T follicular helper cell (primary cell): ENCODE results near the gene SGK1.
"Not testable (repeated sequence)": the region's sequence is repeated elsewhere in the genome, so short reads cannot be mapped to it uniquely, and the experiment has no call there.

ENCODE experiments used
- DNase-seq: peaks from one replicate; pipeline ENCODE4 v3.0.0-alpha.2; 2020; ENCODE audit warnings: low read depth

The SGK1 gene

DNA sequence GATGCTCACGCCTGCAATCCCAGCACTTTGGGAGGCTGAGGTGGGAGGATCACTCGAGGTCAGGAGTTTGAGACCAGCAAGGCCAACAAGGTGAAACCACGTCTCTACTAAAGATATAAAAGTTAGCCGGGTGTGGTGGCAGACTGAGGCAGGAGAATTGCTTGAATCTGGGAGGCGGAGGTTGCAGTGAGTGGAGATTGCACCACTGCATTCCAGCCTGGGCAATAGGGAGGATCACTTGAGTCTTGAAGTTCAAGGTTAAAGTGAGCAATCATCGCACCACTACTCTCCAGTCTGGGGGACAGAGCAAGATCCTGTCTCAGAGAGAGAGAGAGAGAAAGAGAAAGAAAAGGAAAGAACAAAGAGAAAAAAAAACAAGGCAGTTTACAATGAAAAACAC, 13.5 kb downstream of the SGK1 start:
- not testable (repeated sequence) for DNase-seq

- no peak for DNase-seq
These were observed 14.0 kb downstream of the SGK1 start for GRCh38 chr6:134303891-134304290.

- DNase-seq, result no peak
These were observed 18.7 kb downstream of the SGK1 start for GRCh38 chr6:134299236-134299635.

DNA sequence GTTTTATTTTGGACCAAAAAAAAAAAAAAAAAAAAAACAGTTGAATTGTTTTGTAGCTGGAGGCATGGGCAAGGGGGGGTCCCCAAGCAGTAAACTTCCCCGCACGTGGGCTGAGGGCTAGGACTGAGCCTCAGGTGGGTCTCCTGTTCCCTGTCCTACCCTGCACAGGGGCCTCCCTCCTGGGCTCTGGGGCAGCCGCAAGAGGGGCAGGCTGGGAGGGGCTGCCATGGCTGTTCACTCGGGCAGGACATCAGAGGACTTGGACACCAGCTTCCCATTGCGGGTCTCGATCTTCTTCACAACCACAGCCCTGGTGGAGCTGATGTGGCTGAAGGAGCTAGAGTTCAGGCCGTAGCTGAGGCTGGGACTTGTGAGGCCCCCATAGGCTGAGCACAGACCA, 21.1 kb downstream of the SGK1 start:
- DNase-seq, result no peak

- DNase-seq, result no peak
These were observed 21.9 kb downstream of the SGK1 start for GRCh38 chr6:134295953-134296553.

- DNase-seq, result no peak
These were observed 24.2 kb downstream of the SGK1 start for GRCh38 chr6:134293659-134294161.

GRCh38 chr6:134291156-134291555, 26.8 kb downstream of the SGK1 start:
- DNase-seq, result no peak

GRCh38 chr6:134289204-134289575, 28.7 kb downstream of the SGK1 start:
- no peak for DNase-seq

DNA sequence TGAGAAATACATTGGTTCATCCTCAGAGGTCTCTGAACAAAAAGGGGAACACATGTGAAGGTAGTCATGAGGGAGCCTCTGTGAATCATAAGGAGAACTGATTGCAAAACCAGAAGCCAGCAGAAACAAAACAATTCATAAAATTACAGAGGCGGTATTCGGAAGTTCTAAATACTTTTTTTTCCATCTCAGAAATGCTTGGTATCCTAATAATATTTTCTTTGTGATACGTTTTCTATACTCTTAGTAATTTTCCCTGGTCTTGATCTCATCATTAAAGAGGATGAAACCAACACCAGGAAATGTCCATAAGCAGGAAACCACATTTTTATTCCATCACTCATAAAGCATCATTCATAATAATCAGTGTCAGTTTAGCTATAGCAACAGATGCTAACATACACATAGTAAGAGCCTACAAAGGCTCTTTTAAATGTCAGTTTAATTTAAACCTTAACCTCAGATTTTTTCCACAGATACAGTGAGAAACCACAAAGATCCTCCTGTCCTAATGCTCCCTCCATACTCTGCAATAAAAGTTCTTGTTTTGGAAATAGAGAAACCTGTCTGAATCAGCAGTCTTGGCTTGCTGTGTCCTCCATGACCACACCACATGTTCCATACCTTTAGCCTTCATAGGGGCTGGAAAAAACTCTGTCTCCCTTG, 29.2 kb downstream of the SGK1 start:
- DNase-seq, result no peak

DNA sequence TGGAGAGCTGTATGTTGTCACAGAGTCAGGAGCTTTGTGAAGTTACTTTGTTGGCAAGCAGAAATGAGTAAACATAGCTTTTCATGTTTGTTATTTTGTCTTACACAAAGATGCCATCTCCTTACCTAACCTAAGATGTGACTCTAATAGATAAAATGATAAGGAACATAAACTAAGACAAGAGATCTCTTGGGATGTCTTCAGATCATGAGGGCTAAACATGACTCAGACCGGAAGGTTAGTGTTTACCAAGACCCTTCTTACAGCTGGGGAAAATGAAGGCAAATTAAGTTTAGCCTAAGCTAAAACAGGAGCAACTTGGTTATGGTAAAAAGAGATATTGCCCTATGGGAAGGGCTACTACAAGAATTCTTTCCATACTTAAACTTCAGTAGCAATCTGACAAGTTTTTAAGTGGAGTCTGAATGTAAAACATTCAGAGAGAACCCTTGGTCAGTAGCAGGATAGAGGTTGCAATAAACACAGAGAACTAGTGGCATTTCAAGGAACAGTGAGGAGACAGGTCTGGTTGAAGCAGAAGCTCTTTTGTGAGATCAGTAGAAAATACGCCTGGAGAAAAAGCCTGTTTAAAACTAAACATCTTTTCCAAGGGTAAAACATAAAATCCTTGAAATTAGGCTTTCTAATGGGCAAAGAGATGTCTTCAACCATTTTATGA, 29.9 kb downstream of the SGK1 start:
- no peak for DNase-seq

- DNase-seq, result no peak
These were observed 35.1 kb downstream of the SGK1 start for GRCh38 chr6:134282816-134283215.

GRCh38 chr6:134281388-134281787, 36.5 kb downstream of the SGK1 start:
- no peak for DNase-seq

GRCh38 chr6:134278000-134278399, 39.9 kb downstream of the SGK1 start:
- DNase-seq, result no peak

DNA sequence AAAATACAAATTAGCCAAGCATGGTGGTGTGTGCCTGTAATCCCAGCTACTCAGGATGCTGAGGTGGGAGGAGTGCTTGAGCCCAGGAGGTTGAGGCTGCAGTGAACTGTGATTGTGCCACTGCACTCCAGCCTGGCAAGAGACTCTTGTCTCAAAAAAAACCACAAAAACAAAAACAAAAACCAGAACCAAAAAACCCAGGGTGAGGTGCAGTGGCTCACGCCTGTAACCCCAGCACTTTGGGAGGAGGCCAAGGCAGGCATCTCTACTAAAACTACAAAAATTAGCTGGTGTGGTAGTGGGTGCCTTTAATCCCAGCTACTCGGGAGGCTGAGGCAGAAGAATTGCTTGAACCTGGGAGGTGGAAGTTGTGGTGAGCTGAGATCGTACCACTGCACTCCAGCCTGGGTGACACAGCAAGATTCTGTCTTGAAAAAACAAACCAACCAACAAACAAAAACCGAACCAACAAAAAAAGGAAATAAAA, 41.0 kb downstream of the SGK1 start:
- not testable (repeated sequence) for DNase-seq

GRCh38 chr6:134272374-134272773, 45.5 kb downstream of the SGK1 start:
- no peak for DNase-seq

GRCh38 chr6:134267917-134268361, 50.0 kb downstream of the SGK1 start:
- DNase-seq, result no peak

DNA sequence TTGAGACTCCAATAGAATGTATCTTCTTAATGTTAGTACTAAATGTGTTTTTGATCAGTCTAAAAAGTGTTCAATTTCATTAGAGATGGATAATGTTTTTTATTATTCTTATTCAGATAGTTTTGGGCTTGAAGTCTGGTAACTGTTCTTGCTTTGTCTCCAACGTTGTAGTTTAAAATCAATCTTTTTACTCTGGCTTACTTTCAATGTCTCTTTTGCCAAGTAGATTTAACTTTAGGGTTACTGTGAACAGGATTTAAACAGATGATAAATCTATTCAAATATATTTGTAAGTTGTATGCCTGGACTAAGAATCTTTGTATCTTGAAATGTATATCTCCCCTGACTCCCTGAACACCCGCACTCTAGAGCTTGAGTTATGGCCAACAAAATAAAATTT, 51.1 kb downstream of the SGK1 start:
- no peak for DNase-seq

DNA sequence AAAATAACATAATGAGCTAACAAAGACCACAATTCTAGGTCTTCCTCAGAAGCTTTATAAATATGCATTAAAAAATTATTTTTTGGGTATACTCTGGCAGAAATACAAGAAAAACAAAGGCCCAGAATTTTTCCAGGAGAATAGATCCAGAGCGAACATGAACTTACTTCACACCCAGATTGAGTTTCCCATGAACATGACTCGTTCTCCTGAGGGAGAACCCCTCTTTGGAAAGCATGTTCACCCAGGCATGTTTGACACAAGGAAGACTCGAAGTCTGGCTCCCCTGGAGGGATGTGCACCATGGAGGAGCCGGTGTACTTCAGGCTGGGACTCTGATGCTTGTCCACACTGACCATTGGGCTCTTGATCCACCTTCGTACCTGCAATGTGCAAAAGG, 56.1 kb downstream of the SGK1 start:
- DNase-seq, result no peak

GRCh38 chr6:134258849-134259306, 59.0 kb downstream of the SGK1 start:
- no peak for DNase-seq

- no peak for DNase-seq
These were observed 60.4 kb downstream of the SGK1 start for GRCh38 chr6:134257516-134257915.

- DNase-seq, result no peak
These were observed 61.0 kb downstream of the SGK1 start for GRCh38 chr6:134256862-134257261.

GRCh38 chr6:134255280-134255679, 62.6 kb downstream of the SGK1 start:
- DNase-seq, result not testable (repeated sequence)

GRCh38 chr6:134254118-134254517, 63.8 kb downstream of the SGK1 start:
- no peak for DNase-seq
